Endothelial cell (in vitro differentiated cells): Measurements from ENCODE around the gene DAPK1. TPM values are rescaled to one million over a fixed set of nuclear protein-coding genes. Genes with fewer than 3 reads are reported as not detected.

Experiments used
- DNase-seq: peaks from one replicate; pipeline ENCODE4 v3.0.0; 2021; ENCODE audit warnings: low spot score
- H3K27ac Mint-ChIP-seq: one replicate; pipeline ENCODE4 v1.8.0; 2021; ENCODE audit warnings: mixed read lengths, inconsistent platforms; ENCODE audit not compliant: unreplicated experiment
- H3K27me3 Mint-ChIP-seq: one replicate; pipeline ENCODE4 v1.8.0; 2021; ENCODE audit warnings: mild to moderate bottlenecking, moderate library complexity, mixed read lengths, inconsistent platforms; ENCODE audit not compliant: unreplicated experiment
- H3K36me3 Mint-ChIP-seq: one replicate; pipeline ENCODE4 v1.8.0; 2021; ENCODE audit warnings: mild to moderate bottlenecking, low read depth, mixed read lengths, inconsistent platforms; ENCODE audit not compliant: unreplicated experiment
- H3K4me1 Mint-ChIP-seq: one replicate; pipeline ENCODE4 v1.8.0; 2021; ENCODE audit warnings: mild to moderate bottlenecking, mixed read lengths, inconsistent platforms; ENCODE audit not compliant: unreplicated experiment
- H3K4me3 Mint-ChIP-seq: one replicate; pipeline ENCODE4 v1.8.0; 2021; ENCODE audit warnings: mild to moderate bottlenecking, mixed read lengths, inconsistent platforms; ENCODE audit not compliant: unreplicated experiment
- H3K9me3 Mint-ChIP-seq: one replicate; pipeline ENCODE4 v1.8.0; 2021; ENCODE audit warnings: mixed read lengths, inconsistent platforms; ENCODE audit not compliant: unreplicated experiment
- total RNA-seq: library from RNA; stranded (reverse); fragmentation: NEBNext Ultra II Directional; extraction: Animal tissue kit (Norgen Biotek cat#: 25700); gene quantifications from one replicate; pipeline ENCODE4 v1.2.1, GENCODE V29; 2021; ENCODE audit not compliant: unreplicated experiment
- TF ChIP-seq, protein P1 (sequence below): fragments of 200-600 bp; sonication (generic); IDR thresholded peaks from one replicate; pipeline ENCODE4 v1.5.0; 2021; ENCODE audit warnings: antibody characterized with exemption; ENCODE audit not compliant: unreplicated experiment

Gene DAPK1
- total RNA-seq, 1 donor from 2014 or later = 36.8 TPM

DNA sequence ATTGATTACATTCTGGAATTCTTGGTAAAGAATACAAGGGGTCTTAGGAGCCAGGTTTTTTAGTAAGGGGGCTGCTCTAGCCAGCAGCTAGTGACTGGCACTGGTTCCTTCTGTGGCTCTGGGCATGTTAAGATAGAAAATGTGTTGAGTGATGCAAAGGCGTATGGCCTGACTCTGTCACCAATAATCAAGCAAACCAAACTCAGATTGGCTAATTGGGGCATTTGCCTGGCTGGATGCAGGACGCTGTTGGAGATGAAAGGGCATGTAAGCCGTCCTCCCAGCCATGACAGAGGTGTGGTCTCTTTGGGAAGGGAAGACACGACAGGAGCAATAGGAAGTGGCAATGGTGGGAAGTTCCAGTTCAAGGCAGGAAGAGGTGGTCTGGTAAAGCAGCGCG, 140.6 kb downstream of the DAPK1 start:
- no peak overlapping the region for H3K27ac Mint-ChIP-seq

DNA sequence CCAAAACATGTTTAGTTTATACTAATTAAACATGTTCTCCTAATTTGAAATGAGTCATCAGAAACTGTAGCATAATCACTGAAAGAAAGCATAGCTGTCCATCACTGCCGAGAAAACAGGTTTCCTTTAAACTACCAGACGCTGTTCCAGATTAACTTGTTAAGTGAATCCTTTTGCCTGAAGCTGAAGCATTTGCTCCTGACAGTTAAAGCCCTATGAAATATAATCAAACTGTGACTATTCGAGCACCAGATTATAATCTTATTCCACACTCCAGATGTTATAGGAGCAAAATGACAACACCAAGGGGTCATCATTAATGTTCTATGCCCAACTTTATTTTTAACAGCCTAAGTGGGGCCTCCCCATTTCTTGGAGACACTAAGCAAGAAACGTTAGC, 142.3 kb downstream of the DAPK1 start:
- peaks cover 1% of the 10 kb centered on the region for H3K27me3 Mint-ChIP-seq
- peaks cover 15% of the 10 kb centered on the region for H3K4me1 Mint-ChIP-seq
- no peak for DNase-seq
- TF ChIP-seq, protein P1, sequence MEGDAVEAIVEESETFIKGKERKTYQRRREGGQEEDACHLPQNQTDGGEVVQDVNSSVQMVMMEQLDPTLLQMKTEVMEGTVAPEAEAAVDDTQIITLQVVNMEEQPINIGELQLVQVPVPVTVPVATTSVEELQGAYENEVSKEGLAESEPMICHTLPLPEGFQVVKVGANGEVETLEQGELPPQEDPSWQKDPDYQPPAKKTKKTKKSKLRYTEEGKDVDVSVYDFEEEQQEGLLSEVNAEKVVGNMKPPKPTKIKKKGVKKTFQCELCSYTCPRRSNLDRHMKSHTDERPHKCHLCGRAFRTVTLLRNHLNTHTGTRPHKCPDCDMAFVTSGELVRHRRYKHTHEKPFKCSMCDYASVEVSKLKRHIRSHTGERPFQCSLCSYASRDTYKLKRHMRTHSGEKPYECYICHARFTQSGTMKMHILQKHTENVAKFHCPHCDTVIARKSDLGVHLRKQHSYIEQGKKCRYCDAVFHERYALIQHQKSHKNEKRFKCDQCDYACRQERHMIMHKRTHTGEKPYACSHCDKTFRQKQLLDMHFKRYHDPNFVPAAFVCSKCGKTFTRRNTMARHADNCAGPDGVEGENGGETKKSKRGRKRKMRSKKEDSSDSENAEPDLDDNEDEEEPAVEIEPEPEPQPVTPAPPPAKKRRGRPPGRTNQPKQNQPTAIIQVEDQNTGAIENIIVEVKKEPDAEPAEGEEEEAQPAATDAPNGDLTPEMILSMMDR = no peak
- no peaks in the 10 kb centered on the region for H3K9me3 Mint-ChIP-seq
- H3K36me3 Mint-ChIP-seq = no peaks in the 10 kb centered on the region
- H3K4me3 Mint-ChIP-seq = no peak overlapping the region
- no peak overlapping the region for H3K27ac Mint-ChIP-seq

More for the DNA sequence above, 140.6 kb downstream of the DAPK1 start:
- Mint-ChIP-seq H3K9me3 (no peaks in the 10 kb centered on the region), H3K36me3 (no peaks in the 10 kb centered on the region), H3K27me3 (peaks cover 1% of the 10 kb centered on the region), H3K4me3 (no peak overlapping the region), H3K4me1 (peaks cover 15% of the 10 kb centered on the region)
- TF ChIP-seq, protein P1 = no peak
- DNase-seq = no peak

DNA sequence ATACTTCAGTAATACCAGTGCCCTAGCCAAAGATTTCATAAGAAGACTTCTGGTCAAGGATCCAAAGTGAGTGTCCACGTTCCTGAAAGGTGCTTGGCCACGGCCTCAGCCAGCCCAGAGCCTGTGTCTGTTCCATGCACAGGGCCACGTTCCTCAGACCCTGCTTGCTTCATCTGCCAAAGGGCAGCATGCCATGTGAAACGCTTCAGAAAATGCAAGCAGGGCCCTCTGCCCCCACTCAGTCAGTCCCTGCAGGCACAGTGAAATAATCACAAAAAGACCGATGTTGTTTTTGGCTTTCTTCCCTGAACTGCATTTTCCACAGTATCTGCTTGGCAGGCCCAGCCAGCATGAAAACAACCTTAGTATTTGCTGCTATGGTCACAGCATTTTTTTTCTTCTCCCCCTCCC, 142.7 kb downstream of the DAPK1 start:
- Mint-ChIP-seq H3K4me1 (peaks cover 15% of the 10 kb centered on the region), H3K4me3 (no peak overlapping the region), H3K27ac (no peak overlapping the region), H3K27me3 (peaks cover 1% of the 10 kb centered on the region), H3K9me3 (no peaks in the 10 kb centered on the region), H3K36me3 (no peaks in the 10 kb centered on the region)
- DNase-seq = no peak
- TF ChIP-seq, protein P1 = no peak

DNA sequence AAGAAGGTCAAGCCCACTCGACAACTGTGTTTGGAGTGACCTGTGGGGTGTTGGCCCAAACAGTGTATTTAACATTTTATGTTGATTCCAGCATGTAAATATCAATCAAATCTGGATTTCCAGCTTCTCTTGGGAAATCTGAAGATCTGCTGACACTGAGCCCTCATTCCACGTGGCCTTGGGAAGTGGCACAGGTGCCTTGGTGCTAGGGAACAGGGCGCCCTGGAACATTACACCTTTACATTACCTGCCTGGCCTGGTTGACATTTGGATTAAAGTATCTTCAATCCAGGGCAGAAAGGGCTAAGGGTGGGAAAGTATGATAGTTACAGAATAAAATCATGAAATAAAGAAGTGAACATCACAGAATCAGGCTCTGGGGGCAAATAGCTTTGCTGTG, 143.4 kb downstream of the DAPK1 start:
- Mint-ChIP-seq H3K4me1 (peaks cover 15% of the 10 kb centered on the region), H3K36me3 (no peaks in the 10 kb centered on the region), H3K9me3 (no peaks in the 10 kb centered on the region), H3K4me3 (no peak overlapping the region), H3K27me3 (peaks cover 1% of the 10 kb centered on the region), H3K27ac (no peak overlapping the region)
- TF ChIP-seq, protein P1 = no peak
- DNase-seq = no peak

DNA sequence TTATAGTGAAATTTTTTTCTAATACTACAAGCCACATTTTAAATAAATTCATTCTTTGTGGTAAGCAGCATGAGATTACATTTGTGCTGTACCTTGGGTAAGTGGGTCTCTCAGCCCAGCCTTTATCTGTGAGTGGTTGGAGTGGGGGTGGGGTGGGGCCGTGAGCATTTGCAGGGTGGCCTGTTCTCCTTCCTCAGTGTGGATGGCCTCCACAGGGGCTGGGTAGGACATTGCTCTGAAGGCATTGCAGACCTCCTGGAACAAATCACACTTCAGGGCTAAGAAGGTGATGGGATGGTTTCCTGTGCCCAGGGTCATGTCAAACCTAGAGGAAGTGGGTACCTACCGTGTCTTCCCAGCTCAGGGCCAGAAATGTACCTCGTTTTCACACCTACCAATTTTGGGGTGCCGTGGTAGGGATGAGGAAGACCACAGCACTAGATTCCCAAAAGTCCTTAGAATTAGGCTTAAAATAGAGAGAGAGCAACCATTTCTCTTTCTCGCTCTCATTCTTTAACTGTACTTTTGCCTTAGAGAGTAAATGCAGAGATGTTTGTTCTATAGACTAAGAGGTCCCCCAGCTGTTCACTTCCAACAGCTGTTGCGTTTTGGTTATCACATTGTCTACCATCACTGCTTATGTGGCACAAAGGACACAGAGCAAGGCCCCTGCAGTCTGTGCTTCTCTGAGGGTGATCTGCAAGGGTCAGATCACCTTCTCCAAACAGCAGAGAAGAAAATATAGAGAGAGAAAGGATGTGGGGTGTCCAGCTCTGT, 144.9 kb downstream of the DAPK1 start:
- Mint-ChIP-seq H3K27me3 (peaks cover 1% of the 10 kb centered on the region), H3K36me3 (peaks cover 3% of the 10 kb centered on the region), H3K9me3 (no peaks in the 10 kb centered on the region), H3K4me1 (peaks cover 15% of the 10 kb centered on the region), H3K4me3 (no peak overlapping the region), H3K27ac (no peak overlapping the region)
- TF ChIP-seq, protein P1 = no peak
- no peak for DNase-seq
